ENCODE results near the gene MMP25. TPM values are rescaled to one million over a fixed set of nuclear protein-coding genes. Genes with fewer than 3 reads are reported as not detected.
"Not testable (repeated sequence)": the region's sequence is repeated elsewhere in the genome, so short reads cannot be mapped to it uniquely, and the experiment has no call there.

MMP25 gene
- total RNA-seq, 4 donors from 2014 or later = 0.51 to 0.87 (median 0.83) TPM; not detected in 1

- DNase-seq (ENCODE audit: low spot score in 2 of 2) = no peak
- no peak overlapping the region for H3K27ac ChIP-seq
- no peak overlapping the region for H3K4me3 ChIP-seq
- no peaks in the 10 kb centered on the region for H3K9me3 ChIP-seq
- no peaks in the 10 kb centered on the region for H3K36me3 ChIP-seq
- no peak for TF ChIP-seq CTCF (IDR thresholded peaks at IDR 0.05)
- 76% methylated on average over 5 of the region's 5 CpGs for WGBS
- H3K4me1 ChIP-seq = peaks cover 20% of the 10 kb centered on the region
- H3K27me3 ChIP-seq = peaks cover 48% of the 10 kb centered on the region
Measured at GRCh38 chr16:3050487-3050886, 4.1 kb downstream of the MMP25 start.

GRCh38 chr16:3051009-3051408 is 4.6 kb downstream of the MMP25 start:
- H3K9me3 ChIP-seq = no peaks in the 10 kb centered on the region
- 39% methylated on average over 4 of the region's 4 CpGs for WGBS
- peaks cover 43% of the 10 kb centered on the region for H3K27me3 ChIP-seq
- H3K4me3 ChIP-seq = no peak overlapping the region
- H3K4me1 ChIP-seq = peaks cover 14% of the 10 kb centered on the region
- H3K27ac ChIP-seq = no peak overlapping the region
- TF ChIP-seq EP300 (IDR thresholded peaks at IDR 0.05) = no peak
- TF ChIP-seq CTCF (IDR thresholded peaks at IDR 0.05) = no peak
- TF ChIP-seq POLR2AphosphoS5 (IDR thresholded peaks at IDR 0.05) = no peak
- no peak for TF ChIP-seq POLR2A (IDR thresholded peaks at IDR 0.05)
- no peak for DNase-seq (ENCODE audit: low spot score in 2 of 2)
- no peaks in the 10 kb centered on the region for H3K36me3 ChIP-seq

GRCh38 chr16:3051494-3051893 is 5.1 kb downstream of the MMP25 start:
- Histone ChIP-seq H3K9me3 (no peaks in the 10 kb centered on the region), H3K36me3 (no peaks in the 10 kb centered on the region), H3K27me3 (peaks cover 38% of the 10 kb centered on the region), H3K4me3 (no peak overlapping the region), H3K27ac (no peak overlapping the region), H3K4me1 (peaks cover 10% of the 10 kb centered on the region)
- no peak for TF ChIP-seq POLR2AphosphoS5 (IDR thresholded peaks at IDR 0.05)
- no peak for TF ChIP-seq POLR2A (IDR thresholded peaks at IDR 0.05)
- no peak for TF ChIP-seq EP300 (IDR thresholded peaks at IDR 0.05)
- no peak for TF ChIP-seq CTCF (IDR thresholded peaks at IDR 0.05)
- 53% methylated on average over 9 of the region's 9 CpGs for WGBS
- DNase-seq (ENCODE audit: low spot score in 2 of 2) = no peak

GRCh38 chr16:3052571-3053329 is 6.4 kb downstream of the MMP25 start:
- DNase-seq (ENCODE audit: low spot score in 2 of 2); H3K9me3 ChIP-seq; H3K27ac ChIP-seq; H3K4me3 ChIP-seq; H3K36me3 ChIP-seq; H3K4me1 ChIP-seq: not testable (repeated sequence)
- H3K27me3 ChIP-seq = peaks cover 26% of the 10 kb centered on the region
- 36% methylated on average over 4 of the region's 12 CpGs for WGBS

- H3K4me3 ChIP-seq, H3K27ac ChIP-seq: not testable (repeated sequence)
- WGBS = 91% methylated on average over 8 of the region's 13 CpGs
Measured at GRCh38 chr16:3053330-3053710, 7.0 kb downstream of the MMP25 start.

GRCh38 chr16:3054965-3055733 is 8.8 kb downstream of the MMP25 start:
- 83% methylated on average over 17 of the region's 17 CpGs for WGBS
- DNase-seq (ENCODE audit: low spot score in 2 of 2) = no peak
- peaks cover 19% of the 10 kb centered on the region for H3K4me1 ChIP-seq
- H3K36me3 ChIP-seq = no peaks in the 10 kb centered on the region
- peaks cover 2% of the 10 kb centered on the region for H3K27me3 ChIP-seq
- H3K4me3 ChIP-seq = no peak overlapping the region
- TF ChIP-seq CTCF (IDR thresholded peaks at IDR 0.05) (no peak), EP300 (IDR thresholded peaks at IDR 0.05) (no peak), POLR2AphosphoS5 (IDR thresholded peaks at IDR 0.05) (no peak), POLR2A (IDR thresholded peaks at IDR 0.05) (no peak)
- H3K27ac ChIP-seq = no peak overlapping the region
- no peaks in the 10 kb centered on the region for H3K9me3 ChIP-seq

More at GRCh38 chr16:3053330-3053710, 7.0 kb downstream of the MMP25 start:
- DNase-seq (ENCODE audit: low spot score in 2 of 2); H3K9me3 ChIP-seq; H3K4me1 ChIP-seq; H3K36me3 ChIP-seq: not testable (repeated sequence)
- peaks cover 20% of the 10 kb centered on the region for H3K27me3 ChIP-seq

- DNase-seq (ENCODE audit: low spot score in 2 of 2); H3K27me3 ChIP-seq; H3K9me3 ChIP-seq; H3K27ac ChIP-seq; H3K36me3 ChIP-seq; H3K4me3 ChIP-seq: not testable (repeated sequence)
- peaks cover 20% of the 10 kb centered on the region for H3K4me1 ChIP-seq
- 67% methylated on average over 6 of the region's 9 CpGs for WGBS
Measured at GRCh38 chr16:3055734-3056115, 9.4 kb downstream of the MMP25 start.
